ENCODE measurements around the gene TMEM238.

- no peak for TF ChIP-seq CTCF (IDR thresholded peaks at IDR 0.05)
- TF ChIP-seq POLR2AphosphoS5 (IDR thresholded peaks at IDR 0.05; ENCODE audit: low read depth, low read length), result no peak
- no peak for TF ChIP-seq REST (IDR thresholded peaks at IDR 0.05; ENCODE audit: insufficient read depth in 1 of 2, low read depth in 2 of 2, low read length in 1 of 2)
- no peak for TF ChIP-seq SIN3A (IDR thresholded peaks at IDR 0.05; ENCODE audit: borderline replicate concordance, insufficient read depth, low read depth, low read length)
- TF ChIP-seq TCF7L2 (IDR thresholded peaks at IDR 0.05; ENCODE audit: low read depth, low read length), result no peak
These were observed 29.3 kb downstream of the TMEM238 start, which contains the start of gene COX6B2 for GRCh38 chr19:55354698-55355212.
